Type B pancreatic cell (in vitro differentiated cells): ENCODE data around the gene KIF1A. TPM values are rescaled to one million over a fixed set of nuclear protein-coding genes. Genes with fewer than 3 reads are reported as not detected.

Experiments
- DNase-seq: peaks from one replicate; pipeline ENCODE4 v3.0.0; 2021; ENCODE audit warnings: mixed read lengths; ENCODE audit not compliant: unreplicated experiment; ENCODE audit errors: extremely low spot score
- H3K27ac Mint-ChIP-seq: 2 replicates; pipeline ENCODE4 v1.8.0; 2021; ENCODE audit warnings: mild to moderate bottlenecking, mixed read lengths
- H3K27me3 Mint-ChIP-seq: 2 replicates; pipeline ENCODE4 v1.8.0; 2021; ENCODE audit warnings: mixed read lengths
- H3K36me3 Mint-ChIP-seq: 2 replicates; pipeline ENCODE4 v1.8.0; 2021; ENCODE audit warnings: mixed read lengths
- H3K4me1 Mint-ChIP-seq: one replicate; pipeline ENCODE4 v1.8.0; 2021; ENCODE audit warnings: mixed read lengths; ENCODE audit not compliant: unreplicated experiment
- H3K4me3 Mint-ChIP-seq: 2 replicates; pipeline ENCODE4 v1.8.0; 2021; ENCODE audit warnings: mild to moderate bottlenecking, mixed read lengths
- H3K9me3 Mint-ChIP-seq: 2 replicates; pipeline ENCODE4 v1.8.0; 2021; ENCODE audit warnings: mixed read lengths
- CTCF ChIP-seq: fragments of 200-600 bp; sonication (generic); conservative IDR thresholded peaks from 2 replicates; pipeline ENCODE4 v1.5.0; 2021; ENCODE audit warnings: antibody characterized with exemption, mild to moderate bottlenecking
- total RNA-seq: library from RNA; stranded (reverse); gene quantifications from 2 replicates; pipeline ENCODE4 v1.2.1, GENCODE V29; 2021; ENCODE audit warnings: low replicate concordance

Gene KIF1A
- total RNA-seq, 1 donor from 2014 or later: 78.4 TPM

GRCh38 chr2:240745456-240745855 lies 74.6 kb downstream of the KIF1A start:
- Mint-ChIP-seq H3K27ac (no peak overlapping the region), H3K4me3 (no peak overlapping the region), H3K9me3 (no peaks in the 10 kb centered on the region), H3K27me3 (no peaks in the 10 kb centered on the region), H3K4me1 (no peaks in the 10 kb centered on the region), H3K36me3 (no peaks in the 10 kb centered on the region)
- TF ChIP-seq CTCF: no peak
- no peak for DNase-seq

GRCh38 chr2:240742602-240743095 lies 77.4 kb downstream of the KIF1A start:
- Mint-ChIP-seq H3K4me3 (no peak overlapping the region), H3K27ac (no peak overlapping the region), H3K4me1 (peaks cover 6% of the 10 kb centered on the region), H3K9me3 (no peaks in the 10 kb centered on the region), H3K36me3 (peaks cover 5% of the 10 kb centered on the region), H3K27me3 (no peaks in the 10 kb centered on the region)
- TF ChIP-seq CTCF: no peak
- DNase-seq: no peak

- no peak for TF ChIP-seq CTCF
- no peak for DNase-seq
- Mint-ChIP-seq H3K27me3 (no peaks in the 10 kb centered on the region), H3K4me1 (peaks cover 6% of the 10 kb centered on the region), H3K36me3 (peaks cover 5% of the 10 kb centered on the region), H3K9me3 (no peaks in the 10 kb centered on the region), H3K4me3 (no peak overlapping the region), H3K27ac (no peak overlapping the region)
Observed at GRCh38 chr2:240741091-240741490, 78.9 kb downstream of the KIF1A start.

GRCh38 chr2:240739797-240740196 lies 80.2 kb downstream of the KIF1A start:
- Mint-ChIP-seq H3K9me3 (no peaks in the 10 kb centered on the region), H3K4me3 (no peak overlapping the region), H3K27me3 (no peaks in the 10 kb centered on the region), H3K36me3 (peaks cover 5% of the 10 kb centered on the region), H3K4me1 (peaks cover 6% of the 10 kb centered on the region), H3K27ac (no peak overlapping the region)
- DNase-seq: no peak
- no peak for TF ChIP-seq CTCF

GRCh38 chr2:240737958-240738357 lies 82.1 kb downstream of the KIF1A start:
- peaks cover 6% of the 10 kb centered on the region for H3K4me1 Mint-ChIP-seq
- no peak for TF ChIP-seq CTCF
- no peaks in the 10 kb centered on the region for H3K27me3 Mint-ChIP-seq
- no peak for DNase-seq
- peaks cover 5% of the 10 kb centered on the region for H3K36me3 Mint-ChIP-seq
- no peaks in the 10 kb centered on the region for H3K9me3 Mint-ChIP-seq
- H3K27ac Mint-ChIP-seq: no peak overlapping the region
- no peak overlapping the region for H3K4me3 Mint-ChIP-seq

- Mint-ChIP-seq H3K36me3 (peaks cover 5% of the 10 kb centered on the region), H3K9me3 (no peaks in the 10 kb centered on the region), H3K27me3 (no peaks in the 10 kb centered on the region), H3K4me3 (no peak overlapping the region), H3K4me1 (peaks cover 6% of the 10 kb centered on the region), H3K27ac (no peak overlapping the region)
- DNase-seq: no peak
- TF ChIP-seq CTCF: no peak
Observed at GRCh38 chr2:240737512-240737911, 82.5 kb downstream of the KIF1A start.
